Glutamatergic neuron (in vitro differentiated cells): ENCODE results near the gene BORCS6. TPM values are rescaled to one million over a fixed set of nuclear protein-coding genes. Genes with fewer than 3 reads are reported as not detected.

ENCODE experiments used
- DNase-seq: peaks from one replicate; pipeline ENCODE4 v3.0.0; 2022
- H3K27ac Mint-ChIP-seq: one replicate; pipeline ENCODE4 v1.8.0; 2020; ENCODE audit warnings: mild to moderate bottlenecking, mixed read lengths, inconsistent platforms; ENCODE audit not compliant: unreplicated experiment
- H3K27me3 Mint-ChIP-seq: one replicate; pipeline ENCODE4 v1.8.0; 2020; ENCODE audit warnings: mild to moderate bottlenecking, moderate library complexity, mixed read lengths, inconsistent platforms; ENCODE audit not compliant: unreplicated experiment
- H3K36me3 Mint-ChIP-seq: one replicate; pipeline ENCODE4 v1.8.0; 2020; ENCODE audit warnings: mild to moderate bottlenecking, mixed read lengths, inconsistent platforms; ENCODE audit not compliant: unreplicated experiment
- H3K4me1 Mint-ChIP-seq: one replicate; pipeline ENCODE4 v1.8.0; 2020; ENCODE audit warnings: mild to moderate bottlenecking, low read depth, mixed read lengths, inconsistent platforms; ENCODE audit not compliant: unreplicated experiment
- H3K4me3 Mint-ChIP-seq: one replicate; pipeline ENCODE4 v1.8.0; 2020; ENCODE audit warnings: mild to moderate bottlenecking, mixed read lengths, inconsistent platforms; ENCODE audit not compliant: unreplicated experiment
- H3K9me3 Mint-ChIP-seq: one replicate; pipeline ENCODE4 v1.8.0; 2020; ENCODE audit warnings: mild to moderate bottlenecking, moderate library complexity, mixed read lengths, inconsistent platforms; ENCODE audit not compliant: unreplicated experiment
- total RNA-seq: library from RNA; stranded (reverse); fragmentation: NEBNext Ultra II Directional; extraction: Animal tissue kit (Norgen Biotek cat#: 25700); gene quantifications from one replicate; pipeline ENCODE4 v1.2.1, GENCODE V29; 2021; ENCODE audit not compliant: unreplicated experiment
- TF ChIP-seq, protein P1 (sequence below): fragments of 200-600 bp; sonication (generic); IDR thresholded peaks from one replicate; pipeline ENCODE4 v1.5.0; 2021; ENCODE audit not compliant: partially characterized antibody, unreplicated experiment

BORCS6 gene
- total RNA-seq, 1 donor from 2014 or later = 14.2 TPM

DNA sequence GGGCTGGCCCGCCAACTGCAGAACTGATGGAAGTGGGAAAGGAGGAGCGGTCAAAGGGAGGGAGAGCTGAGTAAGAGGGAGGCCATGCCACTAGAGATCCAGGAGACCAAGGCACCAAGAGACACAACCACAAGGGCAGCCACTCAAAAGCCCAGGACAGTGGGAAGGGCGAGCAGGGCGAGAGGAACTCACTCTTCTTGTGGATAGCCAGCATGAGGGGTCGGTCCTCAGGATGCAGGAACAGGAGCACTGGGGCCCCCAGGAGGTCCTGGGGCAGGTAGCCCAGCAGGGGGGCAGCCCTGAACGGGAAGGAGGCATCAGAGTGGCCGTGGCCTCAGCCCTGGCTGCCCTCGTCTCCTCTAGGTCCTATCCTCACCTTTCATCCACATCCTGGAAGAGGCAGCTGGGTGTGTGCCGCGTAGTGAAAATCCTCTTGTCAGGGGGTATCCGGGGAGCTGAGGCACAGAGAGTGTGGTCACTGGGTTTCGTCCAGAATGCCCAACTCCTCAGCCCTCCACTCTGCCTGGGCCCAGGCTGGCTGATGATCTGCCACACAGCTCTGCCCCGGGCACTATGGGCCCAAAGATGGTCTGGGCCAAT, 42.1 kb downstream of the BORCS6 start:
- Mint-ChIP-seq H3K27ac (no peak overlapping the region), H3K27me3 (peaks cover 1% of the 10 kb centered on the region), H3K36me3 (no peaks in the 10 kb centered on the region), H3K4me1 (peaks cover 1% of the 10 kb centered on the region), H3K4me3 (peak overlapping the region; percentile 42), H3K9me3 (peaks cover 13% of the 10 kb centered on the region)
- no peak for DNase-seq
- TF ChIP-seq, protein P1, sequence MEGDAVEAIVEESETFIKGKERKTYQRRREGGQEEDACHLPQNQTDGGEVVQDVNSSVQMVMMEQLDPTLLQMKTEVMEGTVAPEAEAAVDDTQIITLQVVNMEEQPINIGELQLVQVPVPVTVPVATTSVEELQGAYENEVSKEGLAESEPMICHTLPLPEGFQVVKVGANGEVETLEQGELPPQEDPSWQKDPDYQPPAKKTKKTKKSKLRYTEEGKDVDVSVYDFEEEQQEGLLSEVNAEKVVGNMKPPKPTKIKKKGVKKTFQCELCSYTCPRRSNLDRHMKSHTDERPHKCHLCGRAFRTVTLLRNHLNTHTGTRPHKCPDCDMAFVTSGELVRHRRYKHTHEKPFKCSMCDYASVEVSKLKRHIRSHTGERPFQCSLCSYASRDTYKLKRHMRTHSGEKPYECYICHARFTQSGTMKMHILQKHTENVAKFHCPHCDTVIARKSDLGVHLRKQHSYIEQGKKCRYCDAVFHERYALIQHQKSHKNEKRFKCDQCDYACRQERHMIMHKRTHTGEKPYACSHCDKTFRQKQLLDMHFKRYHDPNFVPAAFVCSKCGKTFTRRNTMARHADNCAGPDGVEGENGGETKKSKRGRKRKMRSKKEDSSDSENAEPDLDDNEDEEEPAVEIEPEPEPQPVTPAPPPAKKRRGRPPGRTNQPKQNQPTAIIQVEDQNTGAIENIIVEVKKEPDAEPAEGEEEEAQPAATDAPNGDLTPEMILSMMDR = no peak

DNA sequence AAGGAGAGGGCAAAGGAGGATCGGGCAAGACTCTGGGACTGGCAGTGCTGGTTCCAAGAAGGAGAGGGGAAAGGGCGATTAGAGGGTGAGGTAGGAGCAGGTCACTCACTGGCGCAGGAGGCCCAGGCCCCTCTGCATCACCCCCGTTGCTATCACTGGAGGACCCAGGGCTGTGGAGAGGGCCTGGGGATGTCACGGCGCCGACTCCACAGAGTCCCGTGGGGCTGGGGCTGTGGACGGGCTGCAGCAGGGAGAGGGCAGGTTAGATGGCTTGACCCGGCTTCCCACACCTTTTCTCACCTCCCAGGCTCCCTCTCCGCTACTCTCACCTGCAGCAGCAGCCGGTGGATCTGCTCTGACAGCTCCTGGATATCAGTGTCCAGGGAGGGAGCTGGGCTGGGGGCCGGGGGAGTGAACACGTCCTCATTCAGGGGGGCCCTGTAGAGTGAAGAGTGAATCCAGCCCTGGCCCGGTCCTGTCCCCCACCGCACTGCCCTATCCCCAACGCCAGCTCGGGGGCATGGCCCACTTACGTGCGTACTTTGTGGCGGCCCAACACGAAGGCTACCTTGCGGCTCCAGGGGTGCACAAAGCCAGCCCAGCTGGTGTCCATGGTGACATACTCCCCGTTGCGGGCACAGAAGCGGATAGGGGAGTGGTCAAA, 42.7 kb downstream of the BORCS6 start:
- Mint-ChIP-seq H3K9me3 (peaks cover 8% of the 10 kb centered on the region), H3K27me3 (peaks cover 1% of the 10 kb centered on the region), H3K4me1 (no peaks in the 10 kb centered on the region), H3K27ac (no peak overlapping the region), H3K4me3 (peak overlapping the region; percentile 42), H3K36me3 (no peaks in the 10 kb centered on the region)
- no peak for DNase-seq
- TF ChIP-seq, protein P1 = no peak

DNA sequence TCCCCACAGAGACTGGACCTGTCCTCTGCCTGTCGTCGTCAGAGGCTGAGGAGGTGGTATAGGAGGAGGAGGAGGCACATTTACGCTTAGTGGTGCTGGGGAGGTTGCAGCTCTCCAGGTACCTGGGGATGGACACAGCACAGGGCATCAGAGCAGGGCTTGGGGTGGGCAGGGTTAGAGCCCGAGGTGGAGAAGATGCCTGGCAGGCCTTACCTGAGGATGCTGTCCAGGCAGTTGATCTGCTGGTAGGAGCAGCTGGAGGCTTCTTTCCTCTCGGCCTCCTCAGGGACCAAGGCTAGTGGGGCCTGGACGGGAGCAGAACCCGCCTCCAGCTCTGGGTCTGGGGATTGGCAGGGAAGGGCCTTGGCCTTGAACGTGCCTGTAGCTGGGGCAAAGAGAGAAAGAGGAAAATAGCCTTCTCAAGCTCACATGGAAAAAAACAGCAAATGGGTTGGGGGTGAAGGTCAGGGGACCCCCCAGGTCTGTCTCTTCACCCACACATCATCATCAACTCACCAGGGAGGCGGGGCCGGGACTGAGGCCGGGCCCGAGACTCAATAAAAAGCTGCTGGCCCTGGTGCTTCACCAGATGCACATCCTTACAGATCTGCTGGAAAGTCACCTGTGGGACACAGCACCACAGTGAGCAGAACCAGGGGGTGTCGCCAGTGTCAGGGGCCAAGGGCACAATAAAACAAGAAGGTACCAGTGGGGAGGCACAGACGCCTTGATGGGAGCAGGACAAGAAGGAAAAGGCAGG, 43.4 kb downstream of the BORCS6 start:
- Mint-ChIP-seq H3K9me3 (peaks cover 6% of the 10 kb centered on the region), H3K27ac (no peak overlapping the region), H3K4me1 (no peaks in the 10 kb centered on the region), H3K36me3 (no peaks in the 10 kb centered on the region), H3K27me3 (peaks cover 1% of the 10 kb centered on the region), H3K4me3 (no peak overlapping the region)
- TF ChIP-seq, protein P1 = no peak
- DNase-seq = no peak

DNA sequence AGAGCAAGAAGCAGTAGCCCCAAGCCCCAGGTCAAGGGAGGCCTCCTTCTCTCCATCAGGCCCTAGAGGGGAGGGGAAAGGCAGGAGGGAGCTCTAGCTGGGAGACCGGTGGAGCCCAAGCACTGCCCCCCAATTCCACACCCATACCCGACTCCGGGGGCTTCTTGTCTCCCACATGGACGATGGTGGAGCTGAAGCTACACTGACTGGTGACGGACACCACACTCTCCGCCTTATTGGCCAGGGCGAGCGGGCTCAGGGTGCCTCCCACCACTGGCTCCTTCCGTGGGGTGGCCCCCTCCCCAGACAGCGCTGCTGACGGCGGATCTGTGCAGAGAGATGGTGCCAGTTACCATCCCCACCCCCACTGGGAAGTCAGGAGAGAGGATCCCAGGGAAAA, 44.2 kb downstream of the BORCS6 start:
- H3K4me1 Mint-ChIP-seq = no peaks in the 10 kb centered on the region
- TF ChIP-seq, protein P1 = no peak
- no peak overlapping the region for H3K4me3 Mint-ChIP-seq
- DNase-seq = no peak
- H3K27me3 Mint-ChIP-seq = peaks cover 5% of the 10 kb centered on the region
- H3K9me3 Mint-ChIP-seq = peaks cover 6% of the 10 kb centered on the region
- H3K36me3 Mint-ChIP-seq = no peaks in the 10 kb centered on the region
- H3K27ac Mint-ChIP-seq = no peak overlapping the region
